GM19035 (cell line): ENCODE results near the gene DOCK8.

Experiments used
- ATAC-seq: cut with Tn5 transposase; IDR thresholded peaks from one replicate; pipeline ENCODE4 v1.9.1; 2021; ENCODE audit not compliant: unreplicated experiment

DOCK8 gene

DNA sequence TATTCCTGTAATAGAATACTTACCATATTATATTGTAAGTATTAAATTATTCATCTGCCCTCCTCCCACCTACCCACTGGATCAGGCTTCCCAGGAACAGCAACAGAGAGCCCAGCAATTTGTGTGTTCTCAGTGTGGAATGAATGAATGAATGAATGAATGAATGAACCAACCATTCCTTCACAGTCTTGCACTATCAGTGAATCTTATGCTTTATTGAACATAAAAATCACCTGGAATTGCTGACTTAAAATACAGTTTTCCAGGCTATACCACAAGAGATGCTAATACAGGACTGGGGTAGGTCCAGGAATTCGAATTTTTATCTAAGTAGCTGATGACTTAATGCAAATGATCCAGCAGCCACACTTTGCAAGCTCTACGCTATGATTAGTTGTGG lies 51.6 kb downstream of the DOCK8 start:
- no peak for ATAC-seq

GRCh38 chr9:268616-269015 lies 54.0 kb downstream of the DOCK8 start:
- no peak for ATAC-seq

- ATAC-seq: no peak
Measured at GRCh38 chr9:269081-269711, 54.5 kb downstream of the DOCK8 start.

DNA sequence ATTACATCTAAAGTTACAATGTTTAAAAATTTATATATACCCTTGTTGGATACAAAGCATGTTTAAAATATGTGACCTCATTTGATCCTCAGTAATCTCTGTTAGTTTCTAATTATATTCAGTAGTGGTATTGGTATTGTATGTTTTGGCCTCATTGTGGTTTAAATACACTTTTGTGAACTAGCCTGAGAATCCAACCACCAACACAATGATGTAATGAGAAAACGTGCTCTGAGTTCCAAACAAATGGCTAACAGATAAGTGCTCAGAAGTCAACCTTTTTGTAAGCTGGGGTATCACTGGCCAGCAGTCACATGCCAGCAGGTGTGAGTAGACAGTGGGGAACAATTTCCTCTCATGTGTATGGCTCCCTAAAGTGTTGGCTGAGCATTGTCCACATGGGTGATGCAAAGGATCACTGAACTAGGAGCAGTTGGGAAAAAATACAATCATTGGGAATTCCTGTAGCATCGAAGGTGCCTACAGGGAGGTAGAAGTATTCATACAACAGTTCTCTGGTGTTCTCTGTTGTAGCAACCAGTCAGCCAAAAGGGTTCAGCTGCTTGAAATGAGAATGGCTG lies 56.1 kb downstream of the DOCK8 start:
- no peak for ATAC-seq

GRCh38 chr9:272251-273213 lies 57.9 kb downstream of the DOCK8 start:
- ATAC-seq: peak; percentile 97

DNA sequence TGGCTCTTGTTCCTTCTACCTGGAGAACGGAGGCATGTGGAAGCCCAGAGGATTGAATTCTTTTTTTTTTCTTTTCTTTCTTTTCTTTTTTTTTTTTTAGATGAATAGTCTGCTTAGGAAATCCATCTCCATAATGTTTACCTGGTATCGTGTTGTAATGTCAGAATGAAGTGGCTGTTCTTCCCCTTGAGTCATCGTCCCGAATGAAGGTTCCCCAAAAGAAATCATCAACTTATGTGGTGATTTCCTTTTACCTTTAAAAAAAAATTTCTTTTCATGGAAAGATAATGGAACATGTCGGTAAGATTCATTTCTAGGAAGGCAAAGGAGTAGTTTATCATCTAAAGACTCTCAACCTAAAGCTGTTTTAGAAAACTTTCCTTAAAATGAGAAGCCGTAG lies 59.7 kb downstream of the DOCK8 start:
- ATAC-seq: no peak

GRCh38 chr9:277601-278295 lies 63.1 kb downstream of the DOCK8 start:
- no peak for ATAC-seq

DNA sequence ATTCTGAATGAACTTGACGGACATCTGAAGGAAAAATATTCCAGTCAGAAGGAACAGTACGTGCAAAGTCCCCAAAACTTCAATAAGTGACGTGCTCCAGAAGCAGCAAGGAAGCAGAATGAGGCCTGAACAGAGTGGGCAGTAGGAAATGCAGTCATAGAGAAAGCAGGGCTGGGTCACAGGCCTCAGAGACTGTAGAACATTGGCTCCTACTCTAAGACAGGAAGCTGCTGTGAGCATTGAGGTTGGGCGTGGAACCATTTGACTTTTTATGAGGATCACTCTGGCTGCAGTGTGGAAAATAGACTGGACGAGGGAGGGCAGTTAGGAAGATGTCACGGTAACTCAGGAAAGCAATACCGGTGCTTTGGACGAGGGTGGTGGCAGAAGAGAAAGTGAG lies 64.0 kb downstream of the DOCK8 start:
- ATAC-seq: peak; percentile 66

DNA sequence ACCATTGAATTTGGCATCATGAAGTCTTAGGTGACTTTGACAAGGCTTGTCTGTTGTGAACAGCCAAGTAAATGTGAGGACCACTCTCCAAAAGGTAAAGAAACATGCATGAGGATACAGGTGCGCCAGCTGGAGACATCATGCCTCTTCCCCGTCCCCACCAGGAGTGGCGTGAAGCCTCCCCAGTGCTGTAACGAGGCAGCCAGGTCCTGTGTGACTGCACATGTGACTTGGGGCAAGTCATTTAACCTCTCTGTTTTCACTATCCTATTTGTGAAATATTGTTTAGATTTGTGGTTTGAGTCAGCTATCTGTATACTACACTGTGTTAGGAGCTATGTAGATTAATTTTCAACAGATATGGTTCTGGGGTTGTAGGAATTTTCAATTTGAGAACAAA lies 65.0 kb downstream of the DOCK8 start:
- no peak for ATAC-seq

DNA sequence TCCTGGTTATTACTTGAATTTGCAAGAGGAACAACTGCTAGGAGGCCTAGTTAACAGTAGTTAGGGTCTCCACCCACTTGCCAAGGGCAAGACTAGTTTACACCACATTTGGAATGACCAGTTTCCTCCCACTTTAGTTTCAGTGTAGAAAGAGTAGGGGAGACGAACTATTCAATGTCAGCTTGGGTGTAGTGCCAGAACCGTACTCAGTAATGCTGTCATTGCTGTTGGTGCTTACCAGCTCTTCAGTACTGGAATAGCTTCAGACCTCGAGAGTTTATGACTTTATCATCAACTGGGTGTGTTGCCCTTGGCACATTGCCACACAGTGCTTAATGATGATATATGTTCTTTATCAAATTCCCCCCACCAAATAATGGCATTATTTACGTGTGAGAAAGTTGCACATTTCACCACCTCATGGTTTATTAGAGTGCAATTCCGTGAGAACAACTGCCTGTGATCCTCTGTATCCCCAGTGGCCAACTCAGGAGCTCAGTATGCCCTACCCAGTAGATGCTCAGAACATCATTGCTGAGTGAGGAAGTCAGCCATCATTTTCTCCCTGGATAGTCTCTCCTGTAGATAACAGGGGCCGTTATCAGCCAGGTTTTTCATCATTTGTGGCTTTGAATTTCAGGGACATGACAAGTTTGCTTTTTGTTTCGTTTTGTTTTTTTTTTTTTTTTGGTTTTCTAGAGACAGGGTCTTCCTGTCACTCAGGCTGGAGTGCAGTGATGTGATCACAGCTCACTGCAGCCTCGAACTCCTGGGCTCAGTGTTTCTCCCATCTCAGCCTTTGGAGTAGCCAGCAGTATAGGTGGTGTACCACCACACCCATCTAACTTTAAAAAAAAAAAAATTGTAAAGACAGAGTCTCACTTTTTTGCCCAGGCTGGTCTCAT lies 67.3 kb downstream of the DOCK8 start:
- ATAC-seq: no peak

DNA sequence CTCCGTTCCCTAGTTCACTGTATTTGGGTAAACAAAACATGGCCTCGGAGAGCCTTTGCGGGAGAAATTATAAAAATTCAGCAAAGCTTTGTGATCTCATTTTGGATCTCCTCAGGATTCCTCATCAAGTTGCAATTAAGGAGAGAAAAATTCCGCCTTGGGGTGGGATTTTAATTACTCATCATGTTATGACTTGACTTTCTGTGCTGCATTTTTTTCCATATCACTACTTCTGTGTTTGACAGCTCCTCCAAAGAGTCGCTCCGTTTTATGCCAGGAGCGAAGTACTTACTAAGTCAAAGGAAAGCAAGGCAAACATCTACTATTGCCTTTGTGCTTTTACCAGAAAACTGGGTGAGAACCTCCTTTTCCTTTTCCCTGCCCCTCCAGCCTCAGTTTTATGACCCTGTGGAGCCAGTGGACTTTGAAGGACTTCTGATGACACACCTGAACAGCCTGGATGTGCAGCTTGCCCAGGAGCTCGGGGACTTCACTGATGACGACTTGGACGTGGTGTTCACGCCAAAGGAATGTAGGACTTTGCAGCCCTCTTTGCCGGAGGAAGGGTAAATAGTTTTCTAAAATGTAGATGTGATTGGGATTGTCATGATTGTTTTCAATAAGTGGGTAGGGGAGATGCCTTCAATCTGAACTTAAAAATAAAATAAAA lies 71.5 kb downstream of the DOCK8 start:
- ATAC-seq: no peak

DNA sequence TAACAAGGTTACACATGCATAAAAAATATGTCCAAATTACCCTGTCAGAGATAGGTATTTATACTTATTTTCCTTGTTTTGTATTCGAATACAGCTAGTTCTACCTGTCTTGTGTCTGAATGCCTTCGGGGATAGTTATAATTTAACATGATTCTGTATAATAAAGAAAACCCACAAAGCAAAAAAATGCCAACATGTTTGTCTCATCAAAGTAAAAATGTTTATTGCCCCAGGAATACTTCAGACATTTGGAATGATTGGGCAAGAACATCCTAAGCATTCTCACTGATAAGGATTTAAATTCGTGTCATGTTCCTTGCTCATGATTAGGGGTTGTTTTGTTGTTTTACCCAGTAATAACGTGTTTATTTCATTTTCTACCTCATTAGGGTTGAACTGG lies 74.5 kb downstream of the DOCK8 start:
- ATAC-seq: no peak

DNA sequence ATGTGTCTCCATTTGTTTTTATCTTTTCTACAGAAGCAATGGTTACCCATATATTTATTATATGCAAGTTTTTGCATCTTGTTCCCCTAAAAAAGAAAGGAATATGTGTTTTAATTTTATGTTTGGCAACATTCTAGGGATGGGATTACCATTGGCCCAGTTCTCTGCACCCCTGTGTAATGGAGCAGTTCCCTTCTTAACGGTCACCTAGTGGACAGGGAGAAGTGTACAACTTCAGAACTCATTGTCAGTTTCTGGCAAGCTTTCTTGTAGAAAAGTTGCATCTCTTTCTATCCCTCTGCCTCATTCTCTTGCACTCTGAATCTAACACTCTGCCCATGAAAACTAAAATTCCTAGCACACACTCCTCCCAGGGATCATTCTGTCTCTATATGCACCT lies 78.2 kb downstream of the DOCK8 start:
- ATAC-seq: no peak

DNA sequence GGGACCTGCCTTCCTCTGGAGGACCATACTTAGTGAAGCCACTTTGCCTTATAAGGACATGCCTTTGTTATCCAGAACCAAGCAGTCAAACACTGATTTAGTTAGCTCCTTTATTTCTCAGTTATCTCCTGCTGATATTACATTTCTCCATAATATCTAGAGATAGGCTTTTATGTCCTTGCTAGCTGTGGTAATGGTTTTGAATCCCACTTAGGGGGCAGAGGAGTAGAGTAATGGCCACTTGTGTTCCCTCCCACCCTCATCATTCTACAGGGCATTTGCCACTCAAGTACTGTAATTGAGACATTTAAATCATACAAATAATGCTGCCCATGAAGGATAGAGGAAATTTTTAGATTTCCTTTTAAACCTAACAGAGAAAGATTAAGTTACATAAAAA lies 80.9 kb downstream of the DOCK8 start:
- ATAC-seq: no peak

GRCh38 chr9:296411-296810 lies 81.7 kb downstream of the DOCK8 start:
- no peak for ATAC-seq

DNA sequence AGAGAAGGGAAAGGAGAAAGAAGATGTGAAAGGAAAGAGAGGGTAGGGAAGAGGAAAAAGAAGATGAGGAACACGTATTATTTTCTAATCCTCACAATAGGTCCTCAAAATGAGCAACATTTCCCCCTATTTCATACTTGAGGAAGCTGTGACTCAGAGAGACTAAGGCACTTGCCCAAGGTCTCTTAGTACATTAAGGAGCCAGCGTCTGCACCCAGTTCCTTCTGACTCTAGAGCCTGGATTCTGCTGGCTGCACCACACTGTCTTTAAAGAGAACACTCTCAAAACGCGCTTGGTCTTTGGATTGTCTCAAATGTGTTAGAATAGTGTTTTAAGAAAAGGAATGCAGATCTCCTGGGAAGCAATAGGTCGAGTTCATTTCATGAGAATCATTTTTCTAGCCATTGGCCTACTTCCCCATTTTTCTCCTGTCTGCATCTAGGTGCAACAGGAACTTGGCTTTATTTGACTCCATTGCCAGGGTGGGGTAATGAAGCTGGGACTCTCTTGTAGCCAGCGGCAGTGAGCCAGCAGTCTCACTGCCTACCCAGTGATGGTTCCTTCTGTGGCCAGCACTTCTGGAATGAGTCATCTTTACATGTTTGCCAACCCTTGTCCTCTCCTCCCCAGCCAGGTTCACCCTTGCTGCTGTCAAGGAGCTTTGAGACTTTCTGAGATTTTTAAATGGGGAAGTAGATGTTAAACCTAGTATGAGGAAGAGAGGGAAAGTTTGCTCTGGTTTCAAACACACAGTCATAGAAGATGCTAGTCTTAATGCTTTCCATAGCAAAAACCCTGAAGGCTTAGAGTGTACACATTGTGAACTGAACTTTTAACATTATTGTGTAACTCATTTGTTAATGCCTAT lies 82.7 kb downstream of the DOCK8 start:
- peak; percentile 93 for ATAC-seq

GRCh38 chr9:303502-303901 lies 88.8 kb downstream of the DOCK8 start:
- no peak for ATAC-seq

GRCh38 chr9:304106-304505 lies 89.4 kb downstream of the DOCK8 start:
- no peak for ATAC-seq
